ENCODE data around the gene NAPEPLD.
"Not testable (repeated sequence)": the region's sequence is repeated elsewhere in the genome, so short reads cannot be mapped to it uniquely, and the experiment has no call there.

The NAPEPLD gene

DNA sequence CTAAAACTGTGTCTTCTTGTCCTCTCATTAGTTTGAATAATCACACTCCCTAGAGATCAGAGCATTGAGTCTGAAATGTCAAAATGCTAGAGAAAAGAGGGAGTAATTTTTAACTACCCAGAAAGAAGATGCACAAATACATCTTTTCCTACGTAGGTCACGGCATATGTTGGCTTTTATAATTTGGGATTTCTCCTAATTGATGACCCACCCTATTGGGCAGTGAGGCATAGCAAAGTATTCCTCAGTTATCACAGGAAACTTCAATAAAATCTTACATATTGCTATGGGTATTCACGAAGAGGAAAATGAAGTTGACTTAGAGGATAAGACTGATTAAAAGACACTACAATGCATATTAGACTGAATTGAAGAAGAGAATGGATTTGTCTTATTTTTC is 48.6 kb downstream of the NAPEPLD start:
- H3K4me2 ChIP-seq (ENCODE audit: low read length), result no peak overlapping the region
- no peak overlapping the region for H3K4me3 ChIP-seq (ENCODE audit: low read length)
- H3K27me3 ChIP-seq (ENCODE audit: control insufficient read depth, insufficient read depth, low read length), result no peaks in the 10 kb centered on the region
- no peaks in the 10 kb centered on the region for H3K9me3 ChIP-seq (replicated peaks; ENCODE audit: low read length)
- peaks cover 6% of the 10 kb centered on the region for H3K36me3 ChIP-seq (ENCODE audit: insufficient read depth, low read length)
- no peaks in the 10 kb centered on the region for H3K4me1 ChIP-seq (ENCODE audit: control insufficient read depth, insufficient read depth, low read length)
- no peak overlapping the region for H3K9ac ChIP-seq (ENCODE audit: low read depth, low read length)

DNA sequence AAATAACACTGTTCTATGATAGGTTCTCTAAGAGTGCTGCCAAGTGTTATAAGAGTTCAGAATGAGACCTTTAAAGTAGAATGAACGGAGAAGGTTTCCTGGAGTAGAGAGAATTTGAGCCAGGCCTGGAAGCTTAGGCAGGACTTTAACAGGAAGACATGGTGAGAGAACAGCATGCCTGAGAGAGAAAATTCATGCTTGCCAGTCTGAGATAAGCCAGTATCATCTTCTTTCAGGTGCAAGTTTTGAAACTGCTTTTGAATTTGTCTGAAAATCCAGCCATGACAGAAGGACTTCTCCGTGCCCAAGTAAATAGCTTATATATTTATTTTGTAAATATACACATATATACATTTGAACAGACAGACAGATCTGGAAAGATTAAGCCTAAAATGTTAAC is 51.9 kb downstream of the NAPEPLD start:
- Histone ChIP-seq H3K4me3 (ENCODE audit: low read length) (no peak overlapping the region), H3K4me2 (ENCODE audit: low read length) (no peak overlapping the region), H3K9ac (ENCODE audit: low read depth, low read length) (no peak overlapping the region), H3K36me3 (ENCODE audit: insufficient read depth, low read length) (peaks cover 13% of the 10 kb centered on the region), H3K27me3 (ENCODE audit: control insufficient read depth, insufficient read depth, low read length) (no peaks in the 10 kb centered on the region), H3K9me3 (replicated peaks; ENCODE audit: low read length) (no peaks in the 10 kb centered on the region), H3K4me1 (ENCODE audit: control insufficient read depth, insufficient read depth, low read length) (no peaks in the 10 kb centered on the region)

DNA sequence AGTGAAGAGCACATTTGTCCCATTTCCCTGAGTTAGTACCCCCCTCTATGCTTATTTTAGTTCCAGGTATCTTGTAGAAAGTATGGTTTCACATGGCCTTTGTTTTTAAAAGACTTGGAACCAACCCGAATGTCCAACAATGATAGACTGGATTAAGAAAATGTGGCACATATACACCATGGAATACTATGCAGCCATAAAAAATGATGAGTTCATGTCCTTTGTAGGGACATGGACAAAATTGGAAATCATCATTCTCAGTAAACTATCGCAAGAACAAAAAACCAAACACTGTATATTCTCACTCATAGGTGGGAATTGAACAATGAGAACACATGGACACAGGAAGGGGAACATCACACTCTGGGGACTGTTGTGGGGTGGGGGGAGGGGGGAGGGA is 53.3 kb downstream of the NAPEPLD start:
- H3K36me3 ChIP-seq (ENCODE audit: insufficient read depth, low read length), result peaks cover 17% of the 10 kb centered on the region
- not testable (repeated sequence) for H3K9me3 ChIP-seq (replicated peaks; ENCODE audit: low read length); H3K4me3 ChIP-seq (ENCODE audit: low read length); H3K9ac ChIP-seq (ENCODE audit: low read depth, low read length); H3K4me1 ChIP-seq (ENCODE audit: control insufficient read depth, insufficient read depth, low read length); H3K4me2 ChIP-seq (ENCODE audit: low read length); H3K27me3 ChIP-seq (ENCODE audit: control insufficient read depth, insufficient read depth, low read length)

- H3K4me3 ChIP-seq (ENCODE audit: low read length), result no peak overlapping the region
- H3K4me2 ChIP-seq (ENCODE audit: low read length), result no peak overlapping the region
- no peaks in the 10 kb centered on the region for H3K27me3 ChIP-seq (ENCODE audit: control insufficient read depth, insufficient read depth, low read length)
- H3K36me3 ChIP-seq (ENCODE audit: insufficient read depth, low read length), result peaks cover 25% of the 10 kb centered on the region
- no peak overlapping the region for H3K9ac ChIP-seq (ENCODE audit: low read depth, low read length)
- no peaks in the 10 kb centered on the region for H3K4me1 ChIP-seq (ENCODE audit: control insufficient read depth, insufficient read depth, low read length)
- H3K9me3 ChIP-seq (replicated peaks; ENCODE audit: low read length), result no peaks in the 10 kb centered on the region
Observed at GRCh38 chr7:103094102-103094501, 54.8 kb downstream of the NAPEPLD start.

GRCh38 chr7:103093429-103093828 is 55.5 kb downstream of the NAPEPLD start:
- H3K27me3 ChIP-seq (ENCODE audit: control insufficient read depth, insufficient read depth, low read length), result no peaks in the 10 kb centered on the region
- H3K9ac ChIP-seq (ENCODE audit: low read depth, low read length), result no peak overlapping the region
- no peak overlapping the region for H3K4me3 ChIP-seq (ENCODE audit: low read length)
- H3K4me1 ChIP-seq (ENCODE audit: control insufficient read depth, insufficient read depth, low read length), result no peaks in the 10 kb centered on the region
- H3K9me3 ChIP-seq (replicated peaks; ENCODE audit: low read length), result no peaks in the 10 kb centered on the region
- no peak overlapping the region for H3K4me2 ChIP-seq (ENCODE audit: low read length)
- H3K36me3 ChIP-seq (ENCODE audit: insufficient read depth, low read length), result peaks cover 31% of the 10 kb centered on the region

GRCh38 chr7:103092321-103092720 is 56.6 kb downstream of the NAPEPLD start:
- H3K27me3 ChIP-seq (ENCODE audit: control insufficient read depth, insufficient read depth, low read length); H3K9ac ChIP-seq (ENCODE audit: low read depth, low read length); H3K4me1 ChIP-seq (ENCODE audit: control insufficient read depth, insufficient read depth, low read length); H3K9me3 ChIP-seq (replicated peaks; ENCODE audit: low read length); H3K4me3 ChIP-seq (ENCODE audit: low read length); H3K4me2 ChIP-seq (ENCODE audit: low read length): not testable (repeated sequence)
- H3K36me3 ChIP-seq (ENCODE audit: insufficient read depth, low read length), result peaks cover 38% of the 10 kb centered on the region

- Histone ChIP-seq H3K9me3 (replicated peaks; ENCODE audit: low read length) (no peaks in the 10 kb centered on the region), H3K36me3 (ENCODE audit: insufficient read depth, low read length) (peaks cover 23% of the 10 kb centered on the region), H3K4me2 (ENCODE audit: low read length) (no peak overlapping the region), H3K27me3 (ENCODE audit: control insufficient read depth, insufficient read depth, low read length) (no peaks in the 10 kb centered on the region), H3K9ac (ENCODE audit: low read depth, low read length) (no peak overlapping the region), H3K4me1 (ENCODE audit: control insufficient read depth, insufficient read depth, low read length) (no peaks in the 10 kb centered on the region), H3K4me3 (ENCODE audit: low read length) (no peak overlapping the region)
Observed at GRCh38 chr7:103083210-103083609, 65.7 kb downstream of the NAPEPLD start.

- Histone ChIP-seq H3K9me3 (replicated peaks; ENCODE audit: low read length) (no peaks in the 10 kb centered on the region), H3K4me1 (ENCODE audit: control insufficient read depth, insufficient read depth, low read length) (no peaks in the 10 kb centered on the region), H3K36me3 (ENCODE audit: insufficient read depth, low read length) (peaks cover 17% of the 10 kb centered on the region)
Observed at GRCh38 chr7:103082497-103082896, 66.4 kb downstream of the NAPEPLD start.

DNA sequence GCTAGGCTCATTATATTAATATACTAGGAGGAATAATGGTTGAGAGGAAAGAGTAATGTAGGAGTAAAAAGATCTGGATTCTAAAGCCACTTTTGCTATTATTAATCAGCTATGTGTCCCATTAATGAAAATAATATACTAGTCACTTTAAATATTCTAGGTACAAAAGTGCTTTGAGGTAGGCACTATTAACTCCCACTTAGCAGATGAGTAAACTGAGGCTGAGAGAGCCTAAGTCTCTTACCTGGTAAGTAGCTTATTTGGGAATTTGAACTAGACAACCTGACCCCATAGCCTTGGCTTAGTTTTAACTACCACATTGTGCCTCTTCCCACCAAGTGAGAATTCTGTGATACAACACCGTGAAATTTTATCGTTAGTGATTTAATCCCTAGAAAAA is 68.0 kb downstream of the NAPEPLD start:
- Histone ChIP-seq H3K4me3 (ENCODE audit: low read length) (no peak overlapping the region), H3K9me3 (replicated peaks; ENCODE audit: low read length) (no peaks in the 10 kb centered on the region), H3K4me1 (ENCODE audit: control insufficient read depth, insufficient read depth, low read length) (peaks cover 4% of the 10 kb centered on the region), H3K27me3 (ENCODE audit: control insufficient read depth, insufficient read depth, low read length) (no peaks in the 10 kb centered on the region), H3K4me2 (ENCODE audit: low read length) (no peak overlapping the region), H3K9ac (ENCODE audit: low read depth, low read length) (no peak overlapping the region), H3K36me3 (ENCODE audit: insufficient read depth, low read length) (peaks cover 12% of the 10 kb centered on the region)

More at GRCh38 chr7:103082497-103082896, 66.4 kb downstream of the NAPEPLD start:
- Histone ChIP-seq H3K9ac (ENCODE audit: low read depth, low read length) (no peak overlapping the region), H3K27me3 (ENCODE audit: control insufficient read depth, insufficient read depth, low read length) (no peaks in the 10 kb centered on the region), H3K4me2 (ENCODE audit: low read length) (no peak overlapping the region), H3K4me3 (ENCODE audit: low read length) (no peak overlapping the region)

GRCh38 chr7:103079836-103080235 is 69.1 kb downstream of the NAPEPLD start:
- Histone ChIP-seq H3K36me3 (ENCODE audit: insufficient read depth, low read length) (peaks cover 10% of the 10 kb centered on the region), H3K9me3 (replicated peaks; ENCODE audit: low read length) (no peaks in the 10 kb centered on the region), H3K27me3 (ENCODE audit: control insufficient read depth, insufficient read depth, low read length) (no peaks in the 10 kb centered on the region), H3K4me1 (ENCODE audit: control insufficient read depth, insufficient read depth, low read length) (peaks cover 5% of the 10 kb centered on the region), H3K9ac (ENCODE audit: low read depth, low read length) (no peak overlapping the region), H3K4me3 (ENCODE audit: low read length) (no peak overlapping the region), H3K4me2 (ENCODE audit: low read length) (no peak overlapping the region)

GRCh38 chr7:103078226-103078625 is 70.7 kb downstream of the NAPEPLD start:
- peaks cover 13% of the 10 kb centered on the region for H3K4me1 ChIP-seq (ENCODE audit: control insufficient read depth, insufficient read depth, low read length)
- H3K9ac ChIP-seq (ENCODE audit: low read depth, low read length); H3K27me3 ChIP-seq (ENCODE audit: control insufficient read depth, insufficient read depth, low read length); H3K4me2 ChIP-seq (ENCODE audit: low read length); H3K4me3 ChIP-seq (ENCODE audit: low read length); H3K9me3 ChIP-seq (replicated peaks; ENCODE audit: low read length); H3K36me3 ChIP-seq (ENCODE audit: insufficient read depth, low read length): not testable (repeated sequence)

- peaks cover 13% of the 10 kb centered on the region for H3K4me1 ChIP-seq (ENCODE audit: control insufficient read depth, insufficient read depth, low read length)
- no peaks in the 10 kb centered on the region for H3K27me3 ChIP-seq (ENCODE audit: control insufficient read depth, insufficient read depth, low read length)
- H3K36me3 ChIP-seq (ENCODE audit: insufficient read depth, low read length), result no peaks in the 10 kb centered on the region
- no peak overlapping the region for H3K4me2 ChIP-seq (ENCODE audit: low read length)
- no peak overlapping the region for H3K9ac ChIP-seq (ENCODE audit: low read depth, low read length)
- H3K4me3 ChIP-seq (ENCODE audit: low read length), result no peak overlapping the region
- H3K9me3 ChIP-seq (replicated peaks; ENCODE audit: low read length), result no peaks in the 10 kb centered on the region
Observed at GRCh38 chr7:103077318-103077717, 71.6 kb downstream of the NAPEPLD start.

All from skeletal muscle satellite cell (primary cell).